ENCODE results near the gene TRHDE. TPM values are rescaled to one million over a fixed set of nuclear protein-coding genes. Genes with fewer than 3 reads are reported as not detected.

Gene TRHDE
- total and polyA plus RNA-seq, 2 donors from 2014 or later = 1.6 to 18.6 TPM

GRCh38 chr12:72241552-72241951 lies 30.6 kb upstream of the TRHDE start:
- DNase-seq (no peak), FAIRE-seq (no peak)
- Histone ChIP-seq H3K27ac (ENCODE audit: low read depth in 2 of 2, low read length in 2 of 2) (no peak overlapping the region), H3K4me1 (ENCODE audit: control insufficient read depth in 2 of 3, insufficient read depth in 2 of 3, low read depth in 1 of 3, low read length in 3 of 3) (no peaks in the 10 kb centered on the region), H3K9ac (ENCODE audit: low read length in 3 of 3) (no peak overlapping the region), H3K4me3 (ENCODE audit: low read length in 3 of 3) (no peak overlapping the region), H3K27me3 (ENCODE audit: control insufficient read depth, insufficient read depth, low read length) (no peaks in the 10 kb centered on the region), H3K36me3 (ENCODE audit: control insufficient read depth in 2 of 3, insufficient read depth in 3 of 3, low read length in 3 of 3) (no peaks in the 10 kb centered on the region), H3K9me3 (ENCODE audit: control insufficient read depth in 2 of 3, insufficient read depth in 1 of 3, low read length in 3 of 3) (no peaks in the 10 kb centered on the region)
- intact Hi-C loops (cut with DNase I) = no loop called here
- TF ChIP-seq CTCF (IDR thresholded peaks at IDR 0.05; ENCODE audit: borderline replicate concordance, extremely low read depth, insufficient read depth) = no peak

- intact Hi-C loops (cut with DNase I) = no loop called here
- Histone ChIP-seq H3K27me3 (ENCODE audit: control insufficient read depth, insufficient read depth, low read length) (no peaks in the 10 kb centered on the region), H3K36me3 (ENCODE audit: control insufficient read depth in 2 of 3, insufficient read depth in 3 of 3, low read length in 3 of 3) (no peaks in the 10 kb centered on the region), H3K4me3 (ENCODE audit: low read length in 3 of 3) (no peak overlapping the region), H3K9me3 (ENCODE audit: control insufficient read depth in 2 of 3, insufficient read depth in 1 of 3, low read length in 3 of 3) (no peaks in the 10 kb centered on the region), H3K4me1 (ENCODE audit: control insufficient read depth in 2 of 3, insufficient read depth in 2 of 3, low read depth in 1 of 3, low read length in 3 of 3) (no peaks in the 10 kb centered on the region), H3K9ac (ENCODE audit: low read length in 3 of 3) (no peak overlapping the region), H3K27ac (ENCODE audit: low read depth in 2 of 2, low read length in 2 of 2) (no peak overlapping the region)
- DNase-seq = no peak
- no peak for FAIRE-seq
- no peak for TF ChIP-seq CTCF (IDR thresholded peaks at IDR 0.05; ENCODE audit: borderline replicate concordance, extremely low read depth, insufficient read depth)
These were observed 29.2 kb upstream of the TRHDE start for GRCh38 chr12:72242946-72243345.

GRCh38 chr12:72246370-72246769 lies 25.8 kb upstream of the TRHDE start:
- FAIRE-seq = no peak
- no peak overlapping the region for H3K4me3 ChIP-seq (ENCODE audit: low read length in 3 of 3)
- no peak overlapping the region for H3K27ac ChIP-seq (ENCODE audit: low read depth in 2 of 2, low read length in 2 of 2)
- H3K27me3 ChIP-seq (ENCODE audit: control insufficient read depth, insufficient read depth, low read length) = no peaks in the 10 kb centered on the region
- TF ChIP-seq CTCF (IDR thresholded peaks at IDR 0.05; ENCODE audit: borderline replicate concordance, extremely low read depth, insufficient read depth) = no peak
- no peaks in the 10 kb centered on the region for H3K9me3 ChIP-seq (ENCODE audit: control insufficient read depth in 2 of 3, insufficient read depth in 1 of 3, low read length in 3 of 3)
- intact Hi-C loops (cut with DNase I) = no loop called here
- no peak overlapping the region for H3K9ac ChIP-seq (ENCODE audit: low read length in 3 of 3)
- H3K4me1 ChIP-seq (ENCODE audit: control insufficient read depth in 2 of 3, insufficient read depth in 2 of 3, low read depth in 1 of 3, low read length in 3 of 3) = no peaks in the 10 kb centered on the region
- no peak for DNase-seq
- no peaks in the 10 kb centered on the region for H3K36me3 ChIP-seq (ENCODE audit: control insufficient read depth in 2 of 3, insufficient read depth in 3 of 3, low read length in 3 of 3)

GRCh38 chr12:72250346-72250745 lies 21.8 kb upstream of the TRHDE start:
- H3K27me3 ChIP-seq (ENCODE audit: control insufficient read depth, insufficient read depth, low read length) = no peaks in the 10 kb centered on the region
- intact Hi-C loops (cut with DNase I) = no loop called here
- no peaks in the 10 kb centered on the region for H3K36me3 ChIP-seq (ENCODE audit: control insufficient read depth in 2 of 3, insufficient read depth in 3 of 3, low read length in 3 of 3)
- no peaks in the 10 kb centered on the region for H3K4me1 ChIP-seq (ENCODE audit: control insufficient read depth in 2 of 3, insufficient read depth in 2 of 3, low read depth in 1 of 3, low read length in 3 of 3)
- FAIRE-seq (no peak), DNase-seq (no peak)
- no peak overlapping the region for H3K9ac ChIP-seq (ENCODE audit: low read length in 3 of 3)
- no peak overlapping the region for H3K27ac ChIP-seq (ENCODE audit: low read depth in 2 of 2, low read length in 2 of 2)
- no peaks in the 10 kb centered on the region for H3K9me3 ChIP-seq (ENCODE audit: control insufficient read depth in 2 of 3, insufficient read depth in 1 of 3, low read length in 3 of 3)
- no peak overlapping the region for H3K4me3 ChIP-seq (ENCODE audit: low read length in 3 of 3)
- no peak for TF ChIP-seq CTCF (IDR thresholded peaks at IDR 0.05; ENCODE audit: borderline replicate concordance, extremely low read depth, insufficient read depth)
